ENCODE data around the gene ANO2.

- TF ChIP-seq, protein P1, sequence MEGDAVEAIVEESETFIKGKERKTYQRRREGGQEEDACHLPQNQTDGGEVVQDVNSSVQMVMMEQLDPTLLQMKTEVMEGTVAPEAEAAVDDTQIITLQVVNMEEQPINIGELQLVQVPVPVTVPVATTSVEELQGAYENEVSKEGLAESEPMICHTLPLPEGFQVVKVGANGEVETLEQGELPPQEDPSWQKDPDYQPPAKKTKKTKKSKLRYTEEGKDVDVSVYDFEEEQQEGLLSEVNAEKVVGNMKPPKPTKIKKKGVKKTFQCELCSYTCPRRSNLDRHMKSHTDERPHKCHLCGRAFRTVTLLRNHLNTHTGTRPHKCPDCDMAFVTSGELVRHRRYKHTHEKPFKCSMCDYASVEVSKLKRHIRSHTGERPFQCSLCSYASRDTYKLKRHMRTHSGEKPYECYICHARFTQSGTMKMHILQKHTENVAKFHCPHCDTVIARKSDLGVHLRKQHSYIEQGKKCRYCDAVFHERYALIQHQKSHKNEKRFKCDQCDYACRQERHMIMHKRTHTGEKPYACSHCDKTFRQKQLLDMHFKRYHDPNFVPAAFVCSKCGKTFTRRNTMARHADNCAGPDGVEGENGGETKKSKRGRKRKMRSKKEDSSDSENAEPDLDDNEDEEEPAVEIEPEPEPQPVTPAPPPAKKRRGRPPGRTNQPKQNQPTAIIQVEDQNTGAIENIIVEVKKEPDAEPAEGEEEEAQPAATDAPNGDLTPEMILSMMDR (IDR thresholded peaks at IDR 0.05): no peak
- no peak for TF ChIP-seq POLR2A (IDR thresholded peaks at IDR 0.05)
Measured at GRCh38 chr12:5737778-5738177, 207.3 kb downstream of the ANO2 start.

All from uterus (tissue), 2 donors.